ENCODE data around the gene CMSS1. TPM values are rescaled to one million over a fixed set of nuclear protein-coding genes. Genes with fewer than 3 reads are reported as not detected.

Gene CMSS1
- total RNA-seq, 1 experiment from 2014 or later: 70.6 TPM

DNA sequence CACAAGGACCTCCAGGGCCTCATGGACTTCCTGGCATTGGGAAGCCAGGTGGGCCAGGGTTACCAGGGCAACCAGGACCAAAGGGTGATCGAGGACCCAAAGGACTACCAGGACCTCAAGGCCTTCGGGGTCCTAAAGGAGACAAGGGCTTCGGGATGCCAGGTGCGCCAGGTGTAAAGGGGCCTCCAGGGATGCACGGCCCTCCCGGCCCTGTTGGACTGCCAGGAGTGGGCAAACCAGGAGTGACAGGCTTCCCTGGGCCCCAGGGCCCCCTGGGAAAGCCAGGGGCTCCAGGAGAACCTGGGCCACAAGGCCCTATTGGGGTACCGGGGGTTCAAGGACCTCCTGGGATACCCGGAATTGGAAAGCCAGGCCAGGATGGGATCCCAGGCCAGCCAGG lies 23.2 kb upstream of the CMSS1 start:
- no peak for ATAC-seq
- TF ChIP-seq ZNF423 (CRISPR knock-in tag; IDR thresholded peaks at IDR 0.05): no peak
- no peak for TF ChIP-seq ZMAT4 (CRISPR knock-in tag; IDR thresholded peaks at IDR 0.05)
- no peak for TF ChIP-seq ESRRA (CRISPR knock-in tag; IDR thresholded peaks at IDR 0.05; ENCODE audit: borderline replicate concordance)
- no peak for TF ChIP-seq FOXK1 (CRISPR knock-in tag; IDR thresholded peaks at IDR 0.05)
- TF ChIP-seq IRF1 (CRISPR knock-in tag; IDR thresholded peaks at IDR 0.05): no peak
- no peak for TF ChIP-seq ATF6 (CRISPR knock-in tag; IDR thresholded peaks at IDR 0.05)
- TF ChIP-seq TCF7 (CRISPR knock-in tag; IDR thresholded peaks at IDR 0.05; ENCODE audit: low read depth): no peak
- TF ChIP-seq, protein P1, sequence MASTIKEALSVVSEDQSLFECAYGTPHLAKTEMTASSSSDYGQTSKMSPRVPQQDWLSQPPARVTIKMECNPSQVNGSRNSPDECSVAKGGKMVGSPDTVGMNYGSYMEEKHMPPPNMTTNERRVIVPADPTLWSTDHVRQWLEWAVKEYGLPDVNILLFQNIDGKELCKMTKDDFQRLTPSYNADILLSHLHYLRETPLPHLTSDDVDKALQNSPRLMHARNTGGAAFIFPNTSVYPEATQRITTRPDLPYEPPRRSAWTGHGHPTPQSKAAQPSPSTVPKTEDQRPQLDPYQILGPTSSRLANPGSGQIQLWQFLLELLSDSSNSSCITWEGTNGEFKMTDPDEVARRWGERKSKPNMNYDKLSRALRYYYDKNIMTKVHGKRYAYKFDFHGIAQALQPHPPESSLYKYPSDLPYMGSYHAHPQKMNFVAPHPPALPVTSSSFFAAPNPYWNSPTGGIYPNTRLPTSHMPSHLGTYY (CRISPR knock-in tag; IDR thresholded peaks at IDR 0.05): no peak
- no peak for TF ChIP-seq GABPB1 (CRISPR knock-in tag; IDR thresholded peaks at IDR 0.05)
- no peak for TF ChIP-seq ZNF416 (CRISPR knock-in tag; IDR thresholded peaks at IDR 0.05)
- no peak for TF ChIP-seq CDX4 (CRISPR knock-in tag; IDR thresholded peaks at IDR 0.05; ENCODE audit: borderline replicate concordance)
- TF ChIP-seq ZNF281 (CRISPR knock-in tag; IDR thresholded peaks at IDR 0.05): no peak
- TF ChIP-seq ZNF671 (CRISPR knock-in tag; IDR thresholded peaks at IDR 0.05): no peak
- TF ChIP-seq ATF3 (CRISPR knock-in tag; conservative IDR thresholded peaks at IDR 0.05): no peak
- no peak for TF ChIP-seq MXD4 (CRISPR knock-in tag; IDR thresholded peaks at IDR 0.05; ENCODE audit: borderline replicate concordance)
- TF ChIP-seq JUN (CRISPR knock-in tag; IDR thresholded peaks at IDR 0.05): no peak
- TF ChIP-seq, protein P2, sequence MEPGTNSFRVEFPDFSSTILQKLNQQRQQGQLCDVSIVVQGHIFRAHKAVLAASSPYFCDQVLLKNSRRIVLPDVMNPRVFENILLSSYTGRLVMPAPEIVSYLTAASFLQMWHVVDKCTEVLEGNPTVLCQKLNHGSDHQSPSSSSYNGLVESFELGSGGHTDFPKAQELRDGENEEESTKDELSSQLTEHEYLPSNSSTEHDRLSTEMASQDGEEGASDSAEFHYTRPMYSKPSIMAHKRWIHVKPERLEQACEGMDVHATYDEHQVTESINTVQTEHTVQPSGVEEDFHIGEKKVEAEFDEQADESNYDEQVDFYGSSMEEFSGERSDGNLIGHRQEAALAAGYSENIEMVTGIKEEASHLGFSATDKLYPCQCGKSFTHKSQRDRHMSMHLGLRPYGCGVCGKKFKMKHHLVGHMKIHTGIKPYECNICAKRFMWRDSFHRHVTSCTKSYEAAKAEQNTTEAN (CRISPR knock-in tag; IDR thresholded peaks at IDR 0.05): no peak
- no peak overlapping the region for H3K27ac Mint-ChIP-seq
- H3K9me3 Mint-ChIP-seq: 0 out of 2 replicates have a peak, but pooled peaks cover 3% of the 10 kb centered on the region
- H3K36me3 Mint-ChIP-seq: no peaks in the 10 kb centered on the region
- H3K4me1 Mint-ChIP-seq: no peaks in the 10 kb centered on the region
- no peak for DNase-seq (ENCODE audit: low spot score)
- ChIA-PET CTCF (no interaction called here), POLR2A (no interaction called here)
- no peaks in the 10 kb centered on the region for H3K27me3 Mint-ChIP-seq (ENCODE audit: low read depth)
- H3K4me3 Mint-ChIP-seq: no peak overlapping the region
